DMS 273 treated with DMSO at 0.1 percent for 48 hours (cell line): ENCODE results near the gene MAGI1.
"Not testable (repeated sequence)": the region's sequence is repeated elsewhere in the genome, so short reads cannot be mapped to it uniquely, and the experiment has no call there.

Experiments
- DNase-seq: peaks from one replicate; lab custom pipeline; 2025; lab: John Stamatoyannopoulos, UW

The MAGI1 gene

DNA sequence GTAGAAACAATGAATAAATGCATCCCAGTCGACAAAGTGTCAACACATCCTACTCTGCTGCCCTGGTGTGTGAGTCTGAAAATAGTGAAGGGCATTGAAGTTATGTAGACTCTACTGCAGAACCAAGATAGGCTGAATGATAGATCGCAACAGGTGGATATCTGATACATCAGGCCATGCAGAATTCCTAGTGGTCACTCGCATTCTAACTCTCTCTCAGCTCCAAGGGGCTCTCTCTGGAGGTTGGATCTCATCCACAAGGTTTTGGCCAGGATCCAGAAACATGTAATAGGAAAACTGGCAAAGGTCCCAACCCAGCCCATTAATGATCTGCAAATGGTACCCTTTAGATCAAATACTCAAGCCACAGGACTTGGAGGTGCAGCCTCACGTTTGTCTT is 514.1 kb downstream of the MAGI1 start:
- no peak for DNase-seq

DNA sequence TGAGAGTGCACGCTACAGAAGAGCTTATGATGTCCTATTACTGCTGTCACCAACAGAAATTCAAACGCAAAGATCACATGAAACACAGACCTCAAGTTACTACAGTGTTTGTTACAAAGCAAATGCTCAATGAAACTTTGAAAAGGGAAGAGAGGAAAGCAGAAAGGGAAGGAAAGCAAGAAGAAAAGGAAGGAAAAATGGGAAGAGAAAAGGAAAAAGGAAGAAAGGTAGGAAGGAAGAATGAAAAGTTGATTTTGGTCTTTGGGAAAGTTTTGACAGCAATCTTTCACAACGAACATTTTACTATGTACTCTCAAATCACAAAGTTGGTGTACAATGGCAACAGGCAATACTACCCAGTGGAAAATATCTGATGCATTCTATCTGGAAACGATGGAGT is 514.8 kb downstream of the MAGI1 start:
- DNase-seq: no peak

- no peak for DNase-seq
These were observed 517.7 kb downstream of the MAGI1 start for GRCh38 chr3:65521032-65521431.

DNA sequence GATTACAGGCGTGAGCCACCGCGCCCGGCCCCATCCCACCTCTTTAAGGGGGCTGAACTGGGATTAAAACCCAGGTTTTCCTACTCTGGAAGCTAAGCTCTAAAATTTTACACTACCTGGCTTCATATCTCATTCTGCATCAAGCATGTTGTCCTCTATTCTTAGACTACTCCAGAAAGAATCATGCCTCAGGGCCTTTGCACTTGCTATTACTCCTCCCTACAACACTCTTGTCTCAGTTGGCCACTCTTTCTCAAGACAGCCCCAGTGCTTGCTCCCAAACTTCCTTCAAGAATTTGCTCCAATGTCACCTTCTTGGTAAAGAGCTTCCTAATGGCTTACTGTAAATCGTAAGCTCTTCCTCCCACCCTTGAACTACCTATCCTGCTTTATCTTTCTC is 521.7 kb downstream of the MAGI1 start:
- DNase-seq: no peak

GRCh38 chr3:65514317-65514716 is 524.4 kb downstream of the MAGI1 start:
- not testable (repeated sequence) for DNase-seq

GRCh38 chr3:65509423-65509794 is 529.3 kb downstream of the MAGI1 start:
- not testable (repeated sequence) for DNase-seq

DNA sequence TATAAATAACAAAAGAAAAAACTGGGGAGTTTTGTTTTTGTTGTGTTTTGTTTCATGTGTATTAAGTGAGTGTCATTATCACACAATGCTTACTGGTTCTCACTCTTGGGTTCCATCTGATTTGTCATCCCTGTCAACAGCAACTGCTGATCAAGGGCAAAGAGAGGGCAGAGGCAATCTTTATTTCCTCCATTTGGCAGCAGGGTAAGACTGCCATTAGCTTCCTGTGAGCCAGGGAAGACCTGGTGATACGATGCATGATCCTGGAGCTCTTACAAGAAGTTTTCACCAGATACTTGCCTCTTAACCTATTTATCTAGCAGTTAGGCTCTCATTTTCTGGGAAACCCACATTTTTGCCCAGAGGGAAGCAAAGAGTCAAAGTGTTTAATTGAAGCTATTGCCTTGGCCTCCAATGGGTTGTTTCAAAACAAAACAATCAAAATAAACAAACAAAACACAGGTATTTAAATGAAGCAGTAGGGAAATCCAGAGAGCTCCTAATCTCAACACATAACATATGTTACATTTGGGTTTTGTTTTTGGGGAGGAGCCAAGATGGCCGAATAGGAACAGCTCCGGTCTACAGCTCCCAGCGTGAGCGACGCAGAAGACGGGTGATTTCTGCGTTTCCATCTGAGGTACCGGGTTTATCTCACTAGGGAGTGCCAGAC is 529.8 kb downstream of the MAGI1 start:
- DNase-seq: no peak

- no peak for DNase-seq
These were observed 531.3 kb downstream of the MAGI1 start for GRCh38 chr3:65507437-65507836.

DNA sequence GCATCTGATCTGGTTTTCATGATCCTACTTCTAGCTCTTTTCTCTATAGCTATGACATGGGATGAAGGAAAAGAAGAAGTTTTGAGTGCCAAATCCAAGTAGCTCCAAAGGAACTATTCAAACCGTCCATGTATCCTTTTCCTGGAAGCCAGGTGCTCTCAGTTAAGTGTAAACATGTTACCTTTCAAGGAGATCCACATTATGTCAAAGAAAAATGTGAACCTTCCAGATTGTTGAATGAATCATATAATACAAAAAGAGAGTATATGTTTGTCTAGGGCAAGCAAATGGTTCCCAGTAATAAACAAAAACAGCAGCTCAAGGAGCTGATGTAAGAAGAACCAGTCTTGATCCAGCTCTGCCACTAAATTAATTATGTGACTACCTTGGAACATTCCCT is 534.9 kb downstream of the MAGI1 start:
- DNase-seq: no peak

DNA sequence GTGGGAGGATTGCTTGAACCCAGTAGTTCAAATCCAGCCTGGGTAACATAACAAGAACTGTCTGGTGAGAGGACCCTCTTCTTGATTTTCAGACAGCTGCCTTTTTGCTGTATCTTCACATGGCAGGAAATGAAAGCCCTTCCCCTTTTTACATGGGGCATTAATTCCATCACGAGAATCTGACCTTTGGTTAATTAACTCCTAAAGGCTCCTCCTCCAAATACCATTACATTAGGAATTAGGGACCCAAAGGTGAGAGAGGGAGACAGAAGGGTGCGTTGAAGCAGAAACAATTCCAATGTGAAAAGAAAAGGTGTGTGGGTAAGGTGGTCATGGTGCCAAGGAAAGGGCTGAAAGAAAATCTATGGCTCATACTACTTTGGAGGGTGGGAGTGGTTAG is 536.2 kb downstream of the MAGI1 start:
- no peak for DNase-seq

DNA sequence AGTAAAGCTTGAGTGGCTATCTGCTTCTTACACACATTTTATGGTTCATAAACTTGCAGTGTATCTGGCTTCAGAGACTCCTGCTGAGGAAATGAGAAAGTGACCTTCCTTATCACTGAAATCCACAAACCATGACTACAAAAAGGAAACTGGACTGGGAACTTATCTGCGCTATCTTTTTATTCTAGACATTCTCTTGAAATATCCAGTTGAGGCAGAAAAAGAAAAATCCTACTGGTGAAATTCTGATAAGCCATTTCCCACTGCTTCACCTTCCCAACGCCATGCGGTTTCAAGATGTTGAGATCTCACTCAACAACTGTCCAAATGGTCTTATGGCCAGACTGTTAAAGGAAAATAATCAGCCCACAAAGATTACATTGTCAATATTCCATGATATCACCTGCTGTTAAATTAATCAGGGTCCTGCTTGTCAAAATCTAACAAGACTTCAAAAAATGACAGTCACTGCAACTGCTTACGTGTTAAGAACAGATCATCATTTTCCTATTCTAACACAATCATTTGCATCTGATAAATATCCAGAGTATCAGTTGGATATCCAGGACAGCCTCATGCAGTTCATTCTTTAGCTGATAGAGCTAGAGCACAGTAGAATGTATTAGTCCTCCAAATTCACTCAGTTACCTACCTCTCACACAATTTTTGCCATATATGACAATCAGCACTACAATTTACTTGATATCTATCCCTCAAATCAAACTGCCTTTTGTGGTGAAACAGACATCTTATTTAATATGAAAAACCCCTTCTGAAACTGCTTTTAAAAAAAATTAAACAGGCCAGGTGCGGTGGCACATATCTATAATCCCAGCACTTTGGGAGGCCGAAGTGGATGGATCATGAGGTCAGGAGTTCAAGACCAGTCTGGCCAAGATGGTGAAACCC is 538.1 kb downstream of the MAGI1 start:
- DNase-seq: no peak

DNA sequence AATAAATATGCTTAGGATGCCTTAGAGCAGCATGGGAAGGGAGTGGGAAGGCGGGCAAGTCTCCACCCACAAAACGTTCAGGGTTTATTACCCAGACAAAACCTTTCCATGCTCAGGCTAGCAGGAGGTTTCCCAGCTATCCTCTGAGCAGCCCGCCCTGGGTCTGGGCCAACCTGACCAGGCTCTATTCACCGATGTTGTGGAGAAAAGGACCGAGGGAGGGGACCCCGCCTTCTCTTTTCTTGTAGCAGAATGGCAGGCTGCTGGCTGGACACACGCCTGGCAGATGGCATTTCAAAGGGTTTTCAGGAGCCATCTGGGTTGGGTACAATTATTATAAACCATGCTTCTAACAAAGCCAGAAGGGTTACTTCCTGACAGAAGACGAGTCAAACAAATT is 540.9 kb downstream of the MAGI1 start:
- peak; percentile 93 for DNase-seq

GRCh38 chr3:65497236-65497635 is 541.5 kb downstream of the MAGI1 start:
- DNase-seq: no peak

DNA sequence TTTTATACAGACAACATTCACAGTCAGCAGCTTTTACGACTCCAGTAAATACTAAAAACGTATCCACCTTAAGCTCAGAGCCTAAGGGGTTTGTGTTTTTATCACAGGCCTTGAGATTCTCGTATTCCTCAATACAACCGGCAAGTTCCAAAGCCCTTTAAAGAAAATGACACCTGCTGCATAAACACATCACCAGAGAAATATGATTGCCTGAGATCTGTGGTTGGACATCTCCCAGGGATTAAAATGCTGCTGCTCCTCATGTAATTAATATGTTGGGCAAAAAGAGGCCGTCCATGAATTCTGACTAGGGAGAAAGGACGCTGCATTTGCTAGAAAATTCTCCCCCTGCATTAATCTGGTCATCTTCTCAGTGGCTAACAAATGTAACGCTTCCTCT is 544.8 kb downstream of the MAGI1 start:
- DNase-seq: no peak

GRCh38 chr3:65493371-65493882 is 545.3 kb downstream of the MAGI1 start:
- DNase-seq: no peak

DNA sequence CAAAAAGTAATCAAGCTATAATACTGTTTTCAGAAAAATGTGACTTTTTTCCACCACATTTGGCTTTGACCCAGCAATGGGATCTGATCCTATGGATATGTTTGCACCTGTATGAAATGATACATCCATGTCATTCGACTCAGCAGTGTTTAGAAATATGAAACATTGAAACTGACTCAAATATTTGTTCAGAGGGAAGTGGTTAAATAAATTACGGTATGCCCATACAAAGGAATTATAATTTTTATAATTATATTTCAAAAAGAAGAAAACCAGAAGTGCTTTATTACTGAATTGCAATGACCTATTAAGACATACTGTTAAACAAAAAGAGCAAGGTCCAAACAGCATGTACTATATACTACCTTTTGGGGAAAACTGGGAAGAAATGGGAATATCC is 546.5 kb downstream of the MAGI1 start:
- no peak for DNase-seq

DNA sequence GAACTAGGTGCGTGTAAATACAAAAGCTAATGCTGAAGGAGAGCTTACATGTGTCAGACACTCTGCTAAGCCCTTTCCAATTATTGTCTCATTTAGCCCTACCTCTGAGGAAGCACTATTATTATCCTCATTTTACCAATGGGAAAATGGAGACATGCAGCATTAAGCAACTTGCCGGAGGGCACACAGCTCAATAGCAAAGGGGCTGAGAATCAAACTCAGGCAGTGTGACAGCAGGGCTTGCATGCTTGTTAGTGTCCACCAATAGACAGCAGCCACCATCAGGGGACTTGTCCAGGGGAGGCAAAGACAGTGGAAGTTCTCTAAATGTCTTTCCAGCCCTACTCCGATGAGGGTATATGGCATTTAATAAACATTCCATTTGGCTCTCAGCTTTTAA is 548.6 kb downstream of the MAGI1 start:
- no peak for DNase-seq

- DNase-seq: no peak
These were observed 549.5 kb downstream of the MAGI1 start for GRCh38 chr3:65489253-65489652.

- DNase-seq: no peak
These were observed 552.8 kb downstream of the MAGI1 start for GRCh38 chr3:65485826-65486469.

DNA sequence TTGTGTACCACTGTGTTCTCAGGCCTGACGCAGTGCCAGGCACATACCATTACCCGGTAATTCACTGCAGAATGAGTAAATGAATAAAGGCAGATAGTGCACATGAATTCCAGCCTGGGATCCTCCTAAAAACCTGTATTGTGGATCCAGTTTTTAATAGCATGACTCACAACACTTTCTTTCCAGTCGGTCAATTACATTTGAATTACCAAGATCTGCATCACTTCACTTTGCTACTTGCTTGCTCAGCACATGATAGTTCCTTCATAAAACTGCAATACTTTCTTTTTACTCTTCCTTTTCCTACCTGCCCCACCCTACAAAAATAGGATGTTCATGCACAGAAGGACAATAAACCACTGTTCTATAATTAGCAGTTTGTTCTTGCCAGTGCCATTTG is 553.8 kb downstream of the MAGI1 start:
- no peak for DNase-seq

GRCh38 chr3:65483480-65483879 is 555.2 kb downstream of the MAGI1 start:
- DNase-seq: no peak

GRCh38 chr3:65483011-65483410 is 555.7 kb downstream of the MAGI1 start:
- no peak for DNase-seq

- no peak for DNase-seq
These were observed 557.6 kb downstream of the MAGI1 start for GRCh38 chr3:65481085-65481484.
